RWPE1 (cell line): ENCODE results near the gene CACNB3.
A peak's percentile ranks its signal among the peaks of the same experiment; 100 is the strongest.

Experiments used
- CTCF ChIA-PET: fragments of 350-600 bp; sonication (Branson Sonifier 250); formaldehyde crosslinking; extraction: SDS; loops from one replicate; lab custom pipeline; 2021; lab: Yijun Ruan, JAX
- POLR2A ChIA-PET: fragments of 400-600 bp; formaldehyde crosslinking; extraction: SDS; loops from one replicate; lab custom pipeline; 2020; ENCODE audit warnings: antibody characterized with exemption; ENCODE audit not compliant: low non-redundant PET; lab: Yijun Ruan, JAX
- DNase-seq: peaks from one replicate; pipeline ENCODE4 v3.0.0; 2012; ENCODE audit warnings: low spot score
- H3K27ac ChIP-seq: fragments of 450-650 bp; 2 replicates; pipeline ENCODE4 v1.5.1; 2017
- CTCF ChIP-seq: fragments of 450-650 bp; conservative IDR thresholded peaks from 2 replicates; pipeline ENCODE4 v1.5.1; 2017; ENCODE audit warnings: low read depth, mild to moderate bottlenecking

CACNB3 gene

GRCh38 chr12:48807981-48808380 lies 10.3 kb upstream of the CACNB3 start:
- DNase-seq = no peak
- TF ChIP-seq CTCF = no peak
- H3K27ac ChIP-seq = no peak overlapping the region
- ChIA-PET POLR2A (no interaction called here), CTCF (no interaction called here)

DNA sequence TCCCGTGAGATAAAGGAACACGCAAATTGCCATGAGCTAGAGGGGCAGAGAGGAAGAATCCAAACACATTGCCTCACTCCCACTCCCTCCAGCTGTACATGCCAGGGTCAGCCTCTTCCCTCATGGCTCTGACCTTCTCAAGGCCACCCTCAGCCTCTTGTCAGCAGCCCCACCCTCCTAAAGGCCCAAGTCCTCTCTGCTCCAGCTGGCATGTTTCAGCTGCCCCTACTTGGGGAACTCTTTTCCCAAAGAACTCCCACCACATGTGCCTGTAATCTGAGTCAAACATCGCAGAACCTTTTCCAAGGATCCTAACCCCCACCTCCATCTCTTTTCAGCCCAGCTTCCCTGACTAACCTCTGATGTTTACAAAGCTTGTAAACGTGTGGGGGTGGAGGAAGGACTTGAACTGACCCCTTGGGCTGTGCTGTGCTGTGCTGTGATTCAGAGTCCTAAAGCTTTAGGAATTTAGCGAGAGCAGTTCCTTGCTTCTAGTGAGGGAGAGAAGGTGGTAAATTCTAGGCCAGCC lies 7.3 kb upstream of the CACNB3 start:
- TF ChIP-seq CTCF = no peak
- no peak overlapping the region for H3K27ac ChIP-seq
- no peak for DNase-seq
- ChIA-PET POLR2A (interaction anchor here (0.6 kb wide), 2 partner anchors 262 to 453 kb away, joined by 3 to 4 read pairs; no protein-coding TSS in a partner anchor), CTCF (no interaction called here)

- no peak for DNase-seq
- ChIA-PET POLR2A (interaction anchor here (0.6 kb wide), 2 partner anchors 262 to 452 kb away, joined by 3 to 4 read pairs; no protein-coding TSS in a partner anchor), CTCF (interaction anchor here (1.0 kb wide), 1 partner anchor 166 kb away, joined by 4 read pairs; the partner anchor contains the start of gene WNT1)
- H3K27ac ChIP-seq = no peak overlapping the region
- TF ChIP-seq CTCF = no peak
Observed at GRCh38 chr12:48811437-48812090, 6.7 kb upstream of the CACNB3 start.

DNA sequence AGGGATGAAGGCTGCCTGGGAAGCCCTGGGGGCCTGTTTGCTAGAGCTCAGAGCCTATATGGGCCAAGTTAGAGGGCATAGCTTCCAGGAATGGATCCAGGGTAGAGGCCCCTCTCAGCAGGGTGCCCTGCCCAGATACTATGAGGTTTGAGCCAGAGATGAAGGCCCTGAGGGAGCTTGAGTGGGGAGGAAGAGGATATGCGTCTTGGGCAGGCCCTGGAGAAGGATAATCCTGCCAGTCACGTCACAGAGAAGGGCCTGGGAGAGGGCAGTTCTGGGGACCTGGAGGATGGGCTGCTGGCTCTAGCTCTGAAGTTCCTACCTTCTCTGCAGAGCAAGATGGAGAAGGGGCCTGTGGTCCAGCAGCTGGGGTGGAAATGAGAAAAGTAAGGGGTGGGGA lies 5.9 kb upstream of the CACNB3 start:
- no peak for DNase-seq
- ChIA-PET CTCF (interaction anchor here (0.5 to 1.0 kb wide), 2 partner anchors 44 to 165 kb away, joined by 3 to 4 read pairs; partner anchors contain the start of gene WNT1), POLR2A (interaction anchor here (0.6 kb wide), 1 partner anchor 14 kb away, joined by 4 read pairs; no protein-coding TSS in a partner anchor)
- H3K27ac ChIP-seq = peak overlapping the region; percentile 19; the same call in 1 of the 2 replicates
- no peak for TF ChIP-seq CTCF

GRCh38 chr12:48813465-48814261 lies 4.6 kb upstream of the CACNB3 start:
- no peak for TF ChIP-seq CTCF
- ChIA-PET CTCF (interaction anchor here (0.5 to 2.9 kb wide), 14 partner anchors 10 to 142 kb away, joined by 3 to 24 read pairs (median 5); partner anchors contain the start of gene KANSL2), POLR2A (no interaction called here)
- no peak for DNase-seq
- peak overlapping the region; percentile 87 for H3K27ac ChIP-seq
